ENCODE results near the gene CRYBB3. TPM values are rescaled to one million over a fixed set of nuclear protein-coding genes. Genes with fewer than 3 reads are reported as not detected.
"Not testable (repeated sequence)": the region's sequence is repeated elsewhere in the genome, so short reads cannot be mapped to it uniquely, and the experiment has no call there.

The CRYBB3 gene
- total and polyA plus RNA-seq, 8 donors = 0.26 to 1.6 (median 0.35) TPM; not detected in 2

DNA sequence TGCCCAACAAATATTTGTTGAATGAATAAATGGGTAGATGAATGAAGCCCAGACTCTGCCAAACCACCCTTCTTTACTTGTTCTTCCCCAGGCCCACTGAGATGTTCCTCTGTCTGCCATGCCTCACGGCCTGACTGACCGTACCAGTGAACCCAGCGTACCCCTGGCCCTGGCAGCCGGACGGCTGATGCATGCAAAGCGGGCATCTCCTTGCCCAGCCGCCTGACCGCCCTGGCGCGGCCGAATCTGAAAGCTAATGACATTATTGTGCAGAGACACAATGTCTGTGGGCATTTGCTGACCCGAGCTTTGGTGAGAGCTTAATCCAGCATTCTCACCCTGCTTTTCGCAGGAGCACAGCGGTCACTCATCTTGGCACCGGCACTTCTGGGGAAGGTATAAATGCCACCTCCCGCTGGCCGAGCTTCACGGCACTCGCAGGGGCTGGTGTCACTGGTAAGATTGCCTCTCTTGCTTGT lies 19.6 kb downstream of the CRYBB3 start, which contains the start of gene CRYBB2:
CRYBB2 (plus strand) TSS at position 429 of the 479 bp plus-strand sequence. CDS start 1,791 bp downstream, outside the sequence.
- no peak for DNase-seq
- no peak for FAIRE-seq
- no peaks in the 10 kb centered on the region for H3K4me1 ChIP-seq
- no peaks in the 10 kb centered on the region for H3K9me3 ChIP-seq
- H3K4me3 ChIP-seq = no peak within 1 kb of the TSS
- intact Hi-C loops (cut with DNase I) = no loop called here
- H3K36me3 ChIP-seq = no peaks in the 10 kb centered on the region
- ATAC-seq = no peak
- H3K27me3 ChIP-seq = no peaks in the 10 kb centered on the region
- TF ChIP-seq, protein P1, sequence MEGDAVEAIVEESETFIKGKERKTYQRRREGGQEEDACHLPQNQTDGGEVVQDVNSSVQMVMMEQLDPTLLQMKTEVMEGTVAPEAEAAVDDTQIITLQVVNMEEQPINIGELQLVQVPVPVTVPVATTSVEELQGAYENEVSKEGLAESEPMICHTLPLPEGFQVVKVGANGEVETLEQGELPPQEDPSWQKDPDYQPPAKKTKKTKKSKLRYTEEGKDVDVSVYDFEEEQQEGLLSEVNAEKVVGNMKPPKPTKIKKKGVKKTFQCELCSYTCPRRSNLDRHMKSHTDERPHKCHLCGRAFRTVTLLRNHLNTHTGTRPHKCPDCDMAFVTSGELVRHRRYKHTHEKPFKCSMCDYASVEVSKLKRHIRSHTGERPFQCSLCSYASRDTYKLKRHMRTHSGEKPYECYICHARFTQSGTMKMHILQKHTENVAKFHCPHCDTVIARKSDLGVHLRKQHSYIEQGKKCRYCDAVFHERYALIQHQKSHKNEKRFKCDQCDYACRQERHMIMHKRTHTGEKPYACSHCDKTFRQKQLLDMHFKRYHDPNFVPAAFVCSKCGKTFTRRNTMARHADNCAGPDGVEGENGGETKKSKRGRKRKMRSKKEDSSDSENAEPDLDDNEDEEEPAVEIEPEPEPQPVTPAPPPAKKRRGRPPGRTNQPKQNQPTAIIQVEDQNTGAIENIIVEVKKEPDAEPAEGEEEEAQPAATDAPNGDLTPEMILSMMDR (IDR thresholded peaks at IDR 0.05) = no peak
- 81 to 87% methylated on average over 19 of the region's 19 CpGs for WGBS, 2 donors
- no peak within 1 kb of the TSS for H3K27ac ChIP-seq

DNA sequence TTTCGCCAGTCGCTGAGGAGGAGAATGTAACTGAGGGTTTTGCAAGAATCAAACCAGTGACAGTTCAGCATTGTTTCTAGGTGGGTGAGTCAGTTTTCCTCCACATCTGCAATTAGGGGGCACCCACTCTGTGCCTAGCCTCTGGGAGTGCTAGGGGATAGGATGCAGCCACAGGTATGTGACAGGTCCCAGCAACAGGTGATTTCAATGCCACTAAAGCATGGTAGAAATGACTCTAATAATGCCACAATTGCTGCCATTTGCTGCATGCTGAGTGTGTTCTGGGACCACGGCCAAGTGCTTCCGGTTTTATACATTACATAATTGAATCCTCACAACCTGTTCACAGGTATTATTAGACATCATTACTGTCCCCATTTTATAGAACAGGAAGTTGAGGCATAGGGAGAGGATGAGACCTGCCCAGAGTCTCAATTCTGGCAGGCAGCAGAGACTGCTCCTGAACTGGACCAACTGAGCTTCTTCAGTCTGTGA lies 20.3 kb downstream of the CRYBB3 start:
- TF ChIP-seq, protein P1 (IDR thresholded peaks at IDR 0.05) = no peak
- H3K4me1 ChIP-seq = no peaks in the 10 kb centered on the region
- FAIRE-seq (no peak), ATAC-seq (no peak), DNase-seq (no peak)
- H3K9me3 ChIP-seq = no peaks in the 10 kb centered on the region
- intact Hi-C loops (cut with DNase I) = no loop called here
- no peaks in the 10 kb centered on the region for H3K27me3 ChIP-seq
- H3K36me3 ChIP-seq = no peaks in the 10 kb centered on the region
- H3K27ac ChIP-seq = no peak overlapping the region
- WGBS, 2 donors = 46 to 59% methylated on average over 4 of the region's 4 CpGs
- H3K4me3 ChIP-seq = no peak overlapping the region

DNA sequence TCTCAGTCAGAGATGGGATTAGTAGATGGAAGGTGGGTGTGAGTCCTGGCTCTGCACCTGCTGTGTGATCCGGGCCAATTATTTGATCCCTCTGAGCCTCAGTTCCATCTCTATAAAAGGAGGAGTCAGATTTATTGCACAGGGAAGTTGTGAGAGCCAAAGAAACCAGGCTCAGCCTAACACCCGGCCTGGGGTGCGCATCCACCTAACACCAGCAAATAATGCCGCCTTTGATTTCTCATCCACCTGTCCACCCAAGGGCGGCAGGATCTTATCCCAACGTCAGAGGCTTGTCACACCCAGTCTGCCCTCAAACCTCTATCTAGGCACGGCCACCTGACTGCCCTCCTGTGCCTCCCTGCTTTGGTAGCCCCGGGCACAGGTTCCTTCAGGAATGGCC lies 22.1 kb downstream of the CRYBB3 start:
- TF ChIP-seq, protein P1 (IDR thresholded peaks at IDR 0.05) = no peak
- DNase-seq (no peak), ATAC-seq (no peak), FAIRE-seq (no peak)
- 66 to 71% methylated on average over 8 of the region's 8 CpGs for WGBS, 2 donors
- Histone ChIP-seq H3K27me3 (no peaks in the 10 kb centered on the region), H3K36me3 (no peaks in the 10 kb centered on the region), H3K4me1 (no peaks in the 10 kb centered on the region), H3K27ac (no peak overlapping the region), H3K9me3 (no peaks in the 10 kb centered on the region), H3K4me3 (no peak overlapping the region)
- intact Hi-C loops (cut with DNase I) = no loop called here

DNA sequence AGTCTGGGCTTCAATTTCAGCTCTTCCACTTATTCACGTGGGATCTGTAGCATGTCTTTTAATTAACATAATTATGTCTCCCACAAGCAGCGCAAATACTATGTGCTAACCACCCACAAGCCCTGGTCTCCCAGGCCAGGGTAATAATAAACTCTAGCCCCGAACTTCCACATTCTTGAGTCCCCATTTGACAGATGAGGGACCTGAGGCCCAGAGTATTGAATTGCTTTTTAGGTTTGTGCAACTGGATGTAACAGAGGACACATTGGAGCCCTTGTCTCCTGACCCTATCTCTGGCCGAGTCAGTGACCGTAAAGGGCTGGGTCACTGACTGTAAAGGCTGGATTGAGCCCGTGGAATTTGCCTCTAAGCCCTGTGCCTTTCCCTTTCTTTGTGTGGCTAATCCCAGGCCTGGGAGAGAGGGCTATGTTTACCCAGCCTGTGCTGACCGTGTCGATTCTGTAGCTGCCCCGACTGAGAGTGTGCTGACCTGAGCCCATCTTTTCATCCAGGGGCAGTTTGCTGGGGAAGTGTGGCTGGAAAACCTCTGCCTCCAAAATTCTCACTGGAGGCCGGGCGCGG lies 23.7 kb downstream of the CRYBB3 start:
- FAIRE-seq (no peak), ATAC-seq (no peak), DNase-seq (no peak)
- intact Hi-C loops (cut with DNase I) = no loop called here
- H3K27ac ChIP-seq = no peak overlapping the region
- TF ChIP-seq, protein P1 (IDR thresholded peaks at IDR 0.05) = no peak
- H3K4me1 ChIP-seq = no peaks in the 10 kb centered on the region
- H3K4me3 ChIP-seq = no peak overlapping the region
- WGBS, 2 donors = 67 to 74% methylated on average over 12 of the region's 12 CpGs
- H3K9me3 ChIP-seq = no peaks in the 10 kb centered on the region
- no peaks in the 10 kb centered on the region for H3K27me3 ChIP-seq
- no peaks in the 10 kb centered on the region for H3K36me3 ChIP-seq

DNA sequence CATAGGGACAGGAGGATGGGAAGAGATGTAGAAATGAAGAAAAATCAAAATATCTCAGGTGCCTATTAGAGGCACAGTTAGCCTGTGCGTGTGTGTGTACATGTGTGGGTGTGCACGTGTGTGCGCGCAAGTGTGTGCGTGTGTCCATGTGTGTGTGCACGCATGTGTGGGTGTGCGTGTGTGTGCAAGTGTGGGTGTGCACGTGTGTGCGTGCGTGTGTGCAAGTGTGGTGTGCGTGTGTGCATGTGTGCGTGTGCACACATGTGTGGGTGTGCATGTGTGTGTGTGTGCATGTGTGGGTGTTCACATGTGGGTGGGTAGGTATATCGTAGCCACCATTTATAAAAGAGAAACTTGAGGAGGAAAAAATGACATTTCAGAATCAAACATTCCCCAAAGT lies 29.2 kb downstream of the CRYBB3 start:
- no peak for ATAC-seq
- DNase-seq = no peak
- no peak for FAIRE-seq
- Histone ChIP-seq H3K27ac (no peak overlapping the region), H3K36me3 (no peaks in the 10 kb centered on the region), H3K4me1 (no peaks in the 10 kb centered on the region), H3K9me3 (no peaks in the 10 kb centered on the region), H3K27me3 (no peaks in the 10 kb centered on the region), H3K4me3 (no peak overlapping the region)
- intact Hi-C loops (cut with DNase I) = no loop called here
- WGBS, 2 donors = 83 to 84% methylated on average over 13 of the region's 13 CpGs
- TF ChIP-seq, protein P1 (IDR thresholded peaks at IDR 0.05) = no peak

DNA sequence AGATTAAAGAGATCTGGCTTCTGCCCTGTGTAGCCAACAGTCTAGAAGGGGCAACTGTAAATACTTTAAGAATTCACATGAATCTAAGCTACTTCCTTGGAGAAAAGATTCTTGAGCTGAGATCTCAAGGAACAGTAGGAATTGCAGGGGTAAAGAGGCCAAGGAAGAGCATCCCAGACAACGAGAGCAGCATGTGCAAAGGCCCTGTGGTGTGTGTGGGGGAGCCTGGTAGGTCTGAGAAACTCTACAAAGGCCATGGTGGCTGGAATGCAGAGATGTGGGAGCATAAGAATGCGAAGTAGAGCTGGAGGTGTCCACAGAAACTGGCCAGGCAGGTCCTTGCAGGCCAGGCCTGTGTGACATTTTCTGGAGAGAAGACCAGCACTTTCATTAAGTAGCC lies 31.1 kb downstream of the CRYBB3 start:
- H3K4me3 ChIP-seq; H3K9me3 ChIP-seq; ATAC-seq; H3K4me1 ChIP-seq; DNase-seq; intact Hi-C loops (cut with DNase I); FAIRE-seq; H3K36me3 ChIP-seq; H3K27ac ChIP-seq; H3K27me3 ChIP-seq: not testable (repeated sequence)
- WGBS, 2 donors = 74 to 83% methylated on average over 2 of the region's 2 CpGs
